Measurements from ENCODE around the gene PCA3. TPM values are rescaled to one million over a fixed set of nuclear protein-coding genes. Genes with fewer than 3 reads are reported as not detected.

Gene PCA3
- total RNA-seq = not detected in 2 replicates

- no peak for DNase-seq (ENCODE audit: low read depth)
- TF ChIP-seq CTCF (conservative IDR thresholded peaks at IDR 0.05; ENCODE audit: low read depth, low read length) = no peak
Observed at GRCh38 chr9:76764138-76764537, at the start of gene PCA3. Gene PCA3, plus strand, starts transcription at chr9:76764438.

GRCh38 chr9:76716085-76716672 lies 48.1 kb upstream of the PCA3 start:
- no peak overlapping the region for H3K4me3 ChIP-seq (ENCODE audit: low read depth, low read length)
- no peak for TF ChIP-seq CTCF (conservative IDR thresholded peaks at IDR 0.05; ENCODE audit: low read depth, low read length)
- no peak for DNase-seq (ENCODE audit: low read depth)

More at GRCh38 chr9:76764138-76764537, at the start of gene PCA3:
- H3K4me3 ChIP-seq (ENCODE audit: low read depth, low read length) = no peak within 1 kb of the TSS

GRCh38 chr9:76717176-76717575 lies 47.1 kb upstream of the PCA3 start:
- TF ChIP-seq CTCF (conservative IDR thresholded peaks at IDR 0.05; ENCODE audit: low read depth, low read length) = no peak
- no peak overlapping the region for H3K4me3 ChIP-seq (ENCODE audit: low read depth, low read length)
- no peak for DNase-seq (ENCODE audit: low read depth)

GRCh38 chr9:76717613-76718012 lies 46.6 kb upstream of the PCA3 start:
- no peak for TF ChIP-seq CTCF (conservative IDR thresholded peaks at IDR 0.05; ENCODE audit: low read depth, low read length)
- no peak overlapping the region for H3K4me3 ChIP-seq (ENCODE audit: low read depth, low read length)
- DNase-seq (ENCODE audit: low read depth) = no peak

GRCh38 chr9:76718166-76718565 lies 46.1 kb upstream of the PCA3 start:
- no peak overlapping the region for H3K4me3 ChIP-seq (ENCODE audit: low read depth, low read length)
- TF ChIP-seq CTCF (conservative IDR thresholded peaks at IDR 0.05; ENCODE audit: low read depth, low read length) = no peak
- DNase-seq (ENCODE audit: low read depth) = no peak

- TF ChIP-seq CTCF (conservative IDR thresholded peaks at IDR 0.05; ENCODE audit: low read depth, low read length) = no peak
- DNase-seq (ENCODE audit: low read depth) = no peak
- H3K4me3 ChIP-seq (ENCODE audit: low read depth, low read length) = no peak overlapping the region
Observed at GRCh38 chr9:76720245-76720644, 44.0 kb upstream of the PCA3 start.

GRCh38 chr9:76725011-76725546 lies 39.2 kb upstream of the PCA3 start:
- no peak overlapping the region for H3K4me3 ChIP-seq (ENCODE audit: low read depth, low read length)
- TF ChIP-seq CTCF (conservative IDR thresholded peaks at IDR 0.05; ENCODE audit: low read depth, low read length) = no peak
- DNase-seq (ENCODE audit: low read depth) = no peak
